IPS-NIHi11 (cell line): ENCODE measurements around the gene TMEM138.
A peak's percentile ranks its signal among the peaks of the same experiment; 100 is the strongest.
"Not testable (repeated sequence)": the region's sequence is repeated elsewhere in the genome, so short reads cannot be mapped to it uniquely, and the experiment has no call there.

Experiments used
- DNase-seq: peaks from one replicate; pipeline ENCODE4 v3.0.0; 2012; ENCODE audit warnings: mixed read lengths, low spot score

TMEM138 gene

DNA sequence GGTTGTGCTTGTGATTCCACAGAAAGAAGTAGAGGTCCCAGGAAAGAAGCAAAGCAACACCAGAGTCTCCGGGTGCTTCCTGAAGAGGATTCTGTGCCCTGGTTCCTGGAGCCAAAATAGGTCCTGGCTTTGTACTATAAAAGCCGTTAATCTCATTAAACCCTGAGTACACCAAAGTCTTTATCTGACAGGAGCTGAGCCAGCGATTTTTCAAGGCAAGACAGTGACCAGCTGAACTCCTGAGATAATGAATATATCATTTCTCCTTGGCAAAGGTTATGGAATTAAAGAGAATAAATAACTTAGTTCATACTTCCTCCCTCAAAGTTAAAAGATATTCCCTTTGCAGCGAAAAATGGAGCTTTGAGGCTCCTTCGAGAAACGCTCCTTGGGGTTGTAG is 5.2 kb downstream of the TMEM138 start:
- no peak for DNase-seq

DNA sequence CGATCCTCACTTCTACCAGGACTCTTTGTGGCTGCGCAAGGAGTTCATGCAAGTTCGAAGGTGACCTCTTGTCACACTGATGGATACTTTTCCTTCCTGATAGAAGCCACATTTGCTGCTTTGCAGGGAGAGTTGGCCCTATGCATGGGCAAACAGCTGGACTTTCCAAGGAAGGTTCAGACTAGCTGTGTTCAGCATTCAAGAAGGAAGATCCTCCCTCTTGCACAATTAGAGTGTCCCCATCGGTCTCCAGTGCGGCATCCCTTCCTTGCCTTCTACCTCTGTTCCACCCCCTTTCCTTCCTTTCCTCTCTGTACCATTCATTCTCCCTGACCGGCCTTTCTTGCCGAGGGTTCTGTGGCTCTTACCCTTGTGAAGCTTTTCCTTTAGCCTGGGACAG is 6.5 kb downstream of the TMEM138 start:
- DNase-seq: no peak

DNA sequence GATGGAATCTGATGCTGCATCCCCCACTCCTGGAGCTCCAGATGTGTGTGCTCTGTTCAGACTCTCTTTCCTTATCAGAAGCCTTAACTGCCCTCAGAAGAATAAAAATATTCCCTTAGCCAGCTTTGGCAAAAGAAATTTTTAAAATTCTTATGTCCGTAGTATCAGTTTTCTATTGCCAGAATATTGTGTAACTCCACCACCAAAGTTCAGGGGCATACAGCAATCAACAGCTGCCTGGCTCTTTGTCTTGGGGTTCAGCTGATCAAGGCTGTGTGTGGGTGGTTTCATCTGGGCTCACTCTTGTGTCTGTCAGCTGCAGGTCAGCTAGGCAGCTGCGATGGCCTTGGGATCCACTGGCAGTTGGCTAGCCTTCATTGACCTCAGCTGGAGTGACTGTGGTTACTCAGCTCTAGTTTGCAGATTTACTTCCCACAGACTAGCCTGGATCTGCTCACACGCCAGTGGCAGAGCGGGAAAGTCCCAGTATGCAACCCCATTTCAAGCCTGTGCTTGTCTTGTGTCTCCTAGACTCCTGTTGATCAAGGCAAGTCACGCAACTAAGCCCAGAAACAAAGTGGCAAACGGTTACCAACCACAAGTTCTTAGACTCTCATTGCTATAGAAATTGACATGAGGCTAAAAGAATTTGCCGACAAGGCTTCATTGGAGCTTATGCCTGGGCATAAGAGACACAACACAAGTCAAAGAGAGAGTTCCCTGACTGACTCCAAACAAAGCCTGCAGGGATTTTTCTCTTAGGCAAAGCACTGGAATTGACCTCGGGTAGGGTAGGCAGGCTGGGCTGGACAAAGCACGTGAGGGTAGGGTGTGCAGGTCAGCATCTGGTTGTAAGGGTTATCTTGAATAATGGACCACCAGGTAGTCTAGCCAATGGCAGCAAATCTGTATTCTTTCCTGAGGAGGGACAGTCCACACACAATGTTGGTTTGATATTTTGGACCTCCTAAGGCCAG is 7.5 kb downstream of the TMEM138 start:
- no peak for DNase-seq

DNA sequence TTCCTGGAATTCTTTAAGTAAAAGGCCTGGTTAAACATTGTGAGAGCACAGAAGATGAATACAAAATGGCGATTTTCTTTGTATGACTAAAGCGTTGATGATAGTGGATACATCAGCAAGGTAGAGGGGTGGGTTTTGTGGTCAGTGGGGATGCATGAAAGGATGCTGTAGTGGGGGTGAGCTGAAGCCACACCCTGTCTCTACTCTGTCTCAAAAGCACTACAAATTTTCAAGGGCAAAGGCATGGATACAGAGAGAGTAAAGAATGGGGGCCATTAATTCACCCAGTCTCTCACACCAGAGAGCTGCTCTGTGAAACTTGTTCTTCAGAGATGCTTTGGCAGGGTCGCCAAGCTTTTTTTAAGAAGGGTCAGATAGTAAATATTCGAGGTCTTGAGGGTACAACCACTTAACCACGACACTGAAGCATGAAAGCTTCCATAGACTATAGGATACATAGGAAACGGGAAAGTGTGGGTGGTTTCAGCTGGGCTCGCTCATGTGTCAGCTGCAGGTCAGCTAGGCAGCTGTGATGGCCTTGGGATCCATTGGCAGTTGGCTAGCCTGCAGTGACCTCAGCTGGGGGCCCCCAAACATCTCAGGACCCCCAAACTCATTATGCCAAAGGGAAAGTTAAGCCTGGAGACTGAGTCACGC is 8.3 kb downstream of the TMEM138 start:
- DNase-seq: no peak

DNA sequence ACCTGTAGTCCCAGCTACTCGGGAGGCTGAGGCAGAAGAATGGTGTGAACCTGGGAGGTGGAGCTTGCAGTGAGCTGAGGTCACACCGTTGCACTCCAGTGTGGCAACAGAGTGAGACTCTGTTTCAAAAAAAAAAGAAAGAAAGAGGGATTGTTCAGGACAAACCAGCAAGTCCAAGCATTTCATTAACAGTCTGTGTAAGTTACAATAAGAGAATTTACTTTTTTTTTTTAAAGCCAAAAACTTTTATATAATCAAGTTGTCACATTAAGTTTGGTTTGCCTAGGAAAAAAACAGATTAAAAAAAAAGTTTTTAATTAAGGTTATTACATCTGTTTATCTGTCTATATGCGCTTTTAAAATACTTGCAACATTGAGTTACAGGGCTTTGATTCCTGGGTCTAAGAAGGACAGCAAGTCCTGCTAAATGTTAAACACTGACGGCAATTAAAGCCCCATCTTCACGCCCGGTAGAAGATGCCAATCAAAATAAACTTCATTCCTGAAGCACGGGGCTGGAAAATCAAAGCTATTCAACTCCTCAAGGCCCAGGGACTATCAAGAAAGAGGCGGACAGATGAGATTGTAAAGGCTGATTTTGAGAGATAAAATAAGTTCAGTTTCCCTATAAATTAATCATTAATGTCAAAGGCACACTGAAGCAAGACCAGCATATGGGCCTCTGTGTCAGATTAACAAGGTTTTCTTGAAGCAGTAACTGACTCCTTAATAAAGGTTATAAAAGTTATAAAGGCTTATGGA is 10.7 kb downstream of the TMEM138 start:
- no peak for DNase-seq

DNA sequence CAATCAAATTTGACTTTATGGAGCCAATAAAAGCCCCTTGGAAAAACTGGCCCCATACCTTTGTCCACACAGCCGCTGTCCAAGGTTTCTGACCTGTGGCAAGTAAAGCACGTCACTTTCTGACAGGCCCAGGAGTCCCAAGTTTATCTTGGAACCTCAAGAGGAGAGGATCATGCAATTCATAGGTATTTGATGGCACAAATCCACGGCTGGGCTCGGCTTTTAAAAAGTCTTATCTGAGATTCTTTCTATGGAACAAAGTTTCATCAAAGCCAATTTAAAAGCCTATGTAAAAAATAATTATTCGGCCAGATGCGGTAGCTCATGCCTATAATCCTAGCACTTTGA is 13.6 kb downstream of the TMEM138 start:
- DNase-seq: no peak

DNA sequence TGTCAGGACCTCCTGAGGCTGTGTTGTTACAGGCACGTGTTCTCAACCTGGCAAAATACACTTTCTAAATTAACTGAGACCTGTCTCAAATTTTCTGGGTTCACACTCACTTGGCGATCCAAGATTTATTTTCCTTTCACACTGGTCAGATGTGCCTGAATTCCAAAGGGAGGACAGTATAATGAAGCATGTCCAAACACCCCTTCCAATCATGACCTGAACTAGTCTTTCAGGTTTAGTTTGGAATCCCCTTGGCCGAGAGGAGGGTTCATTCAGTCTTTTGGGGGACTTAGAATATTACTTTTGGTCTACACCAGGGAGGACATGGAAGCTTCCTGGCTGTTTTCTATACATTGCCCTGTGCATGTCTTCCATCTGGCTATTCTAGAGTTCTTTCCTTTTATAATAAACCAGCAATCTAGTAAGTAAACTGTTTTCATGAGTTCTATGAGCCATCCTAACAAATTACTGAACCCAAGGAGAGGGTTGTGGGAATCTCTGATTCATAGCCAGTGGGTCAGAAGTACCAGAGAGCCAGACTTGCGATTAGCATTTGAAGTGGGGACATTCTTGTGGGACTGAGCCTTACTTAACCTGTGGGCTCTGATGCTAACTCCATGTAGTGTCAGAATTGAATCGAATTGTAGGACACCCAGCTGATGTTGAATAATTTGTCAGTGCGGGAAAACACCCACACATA is 15.4 kb downstream of the TMEM138 start:
- no peak for DNase-seq

DNA sequence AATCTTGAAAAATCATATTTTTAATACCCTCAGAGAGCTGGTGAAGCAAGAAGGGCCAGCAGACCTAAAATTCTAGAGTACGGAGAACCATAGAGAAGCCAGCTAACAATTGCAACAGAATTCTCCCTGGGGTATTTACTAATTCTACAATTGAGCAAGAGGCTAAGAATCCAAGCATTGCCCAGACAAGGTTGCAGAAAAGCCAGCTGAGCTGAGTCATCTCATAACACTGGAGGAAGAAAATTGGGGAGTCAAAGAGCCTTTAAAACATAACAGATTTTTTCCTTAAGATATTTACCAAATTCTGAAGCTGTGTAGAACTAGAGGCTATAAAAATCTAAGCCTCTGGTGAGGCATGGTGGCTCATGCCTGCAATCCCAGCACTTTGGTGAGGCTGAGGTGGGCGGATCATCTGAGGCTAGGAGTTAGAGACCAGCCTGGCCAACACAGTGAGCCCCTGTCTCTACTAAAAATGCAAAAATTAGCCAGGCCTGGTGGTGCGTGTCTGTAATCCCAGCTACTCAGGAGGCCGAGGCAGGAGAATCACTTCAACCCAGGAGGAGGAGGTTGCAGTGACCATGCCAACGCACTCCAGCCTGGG is 16.6 kb downstream of the TMEM138 start:
- no peak for DNase-seq

DNA sequence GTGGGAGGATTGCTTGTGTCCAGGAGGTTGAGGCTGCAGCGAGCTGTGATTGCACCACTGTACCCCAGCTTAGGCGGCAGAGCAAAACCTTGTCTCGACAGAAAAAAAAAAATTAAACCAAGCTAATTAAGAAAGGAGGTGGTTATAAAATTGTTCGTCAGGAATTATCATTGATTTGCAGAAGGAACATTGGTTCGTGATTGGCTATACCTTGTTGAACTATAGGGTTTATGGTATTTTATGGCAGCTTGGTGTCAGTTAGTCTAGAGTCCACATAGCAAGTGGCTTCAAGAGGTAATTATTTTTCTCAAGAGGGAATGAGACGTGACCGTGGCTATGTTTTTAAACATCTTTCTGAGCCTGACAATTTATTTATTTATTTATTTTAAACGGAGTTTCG is 18.7 kb downstream of the TMEM138 start:
- DNase-seq: no peak

DNA sequence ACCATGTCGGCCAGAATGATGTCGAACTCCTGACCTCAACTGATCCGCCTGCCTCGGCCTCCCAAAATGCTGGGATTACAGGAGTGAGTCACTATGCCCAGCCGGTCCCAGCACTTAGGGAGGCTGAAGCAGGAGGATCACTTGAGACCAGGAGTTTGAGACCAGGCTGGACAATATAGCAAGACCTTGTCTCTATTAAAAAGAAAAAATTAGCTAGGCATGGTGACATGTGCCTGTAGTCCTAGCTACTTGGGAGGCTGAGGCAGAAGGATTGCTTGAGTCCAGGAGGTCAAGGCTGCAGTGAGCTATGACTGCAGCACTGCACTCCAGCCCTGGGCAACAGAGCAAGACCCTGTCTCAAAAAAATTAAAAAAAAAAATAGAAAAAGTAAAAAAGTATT is 21.7 kb downstream of the TMEM138 start:
- not testable (repeated sequence) for DNase-seq

DNA sequence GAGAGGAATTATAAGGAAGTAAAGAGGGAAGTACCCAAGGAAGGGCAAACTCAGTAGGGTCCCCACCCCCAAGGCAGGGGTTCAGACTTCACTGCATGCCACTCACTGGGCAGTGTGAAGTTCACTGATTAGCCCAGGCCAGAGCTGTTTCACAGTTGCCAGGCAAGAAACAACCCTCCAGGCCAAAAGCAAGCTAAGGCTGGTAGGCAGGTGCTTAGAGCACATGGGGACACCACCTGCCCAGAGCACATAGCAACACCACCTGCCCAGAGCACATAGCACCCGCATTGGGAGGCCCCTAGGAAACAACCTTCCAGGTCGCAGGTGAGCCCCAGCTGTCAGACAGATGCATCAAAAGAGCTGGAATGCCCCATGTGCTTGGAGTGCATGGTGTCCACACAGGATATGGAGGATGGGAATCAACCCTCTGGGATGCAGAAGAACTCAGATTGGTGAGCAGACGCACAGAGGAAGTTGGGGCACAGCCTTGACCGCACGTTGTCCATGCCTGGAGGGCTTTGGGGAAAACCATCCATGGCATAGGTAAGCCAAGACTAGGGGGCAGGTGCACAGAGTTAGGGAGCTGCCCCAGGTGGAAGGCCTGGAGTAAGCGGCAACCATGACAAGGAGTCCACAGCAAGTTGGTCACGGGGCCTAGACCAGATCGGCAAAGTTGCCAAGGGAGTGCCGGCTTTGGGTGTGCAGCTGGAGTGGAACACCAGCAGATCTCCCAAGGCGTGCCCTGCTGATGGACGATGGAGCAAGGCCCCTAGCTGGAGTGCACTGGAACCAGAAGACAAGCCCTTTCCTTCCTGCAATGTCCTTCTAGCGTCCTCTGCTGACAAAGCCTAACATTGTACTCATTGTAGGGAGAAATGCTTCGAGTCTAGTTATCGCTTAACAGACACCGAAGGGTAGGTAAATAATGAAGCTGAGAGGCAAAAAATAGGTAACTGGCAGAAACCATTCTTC is 22.4 kb downstream of the TMEM138 start:
- DNase-seq: peak; percentile 28

DNA sequence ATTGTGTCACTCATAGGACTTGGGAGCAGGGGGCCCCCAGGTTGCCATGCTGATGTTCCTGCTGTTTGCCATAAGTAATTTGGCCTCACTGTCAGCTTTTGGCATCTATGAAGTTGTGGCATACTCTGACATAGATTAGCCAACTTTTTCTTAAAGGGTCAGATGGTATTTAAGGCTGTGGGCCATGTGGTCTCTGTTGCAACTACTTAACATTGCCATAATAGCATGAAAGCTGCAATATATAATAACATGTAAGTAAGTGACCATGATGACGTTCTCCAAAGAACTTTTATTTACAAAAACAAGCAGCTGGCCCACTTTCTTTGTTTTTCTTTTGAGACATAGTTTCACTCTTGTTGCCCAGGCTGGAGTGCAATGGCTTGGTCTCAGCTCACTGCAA is 28.0 kb downstream of the TMEM138 start:
- no peak for DNase-seq

DNA sequence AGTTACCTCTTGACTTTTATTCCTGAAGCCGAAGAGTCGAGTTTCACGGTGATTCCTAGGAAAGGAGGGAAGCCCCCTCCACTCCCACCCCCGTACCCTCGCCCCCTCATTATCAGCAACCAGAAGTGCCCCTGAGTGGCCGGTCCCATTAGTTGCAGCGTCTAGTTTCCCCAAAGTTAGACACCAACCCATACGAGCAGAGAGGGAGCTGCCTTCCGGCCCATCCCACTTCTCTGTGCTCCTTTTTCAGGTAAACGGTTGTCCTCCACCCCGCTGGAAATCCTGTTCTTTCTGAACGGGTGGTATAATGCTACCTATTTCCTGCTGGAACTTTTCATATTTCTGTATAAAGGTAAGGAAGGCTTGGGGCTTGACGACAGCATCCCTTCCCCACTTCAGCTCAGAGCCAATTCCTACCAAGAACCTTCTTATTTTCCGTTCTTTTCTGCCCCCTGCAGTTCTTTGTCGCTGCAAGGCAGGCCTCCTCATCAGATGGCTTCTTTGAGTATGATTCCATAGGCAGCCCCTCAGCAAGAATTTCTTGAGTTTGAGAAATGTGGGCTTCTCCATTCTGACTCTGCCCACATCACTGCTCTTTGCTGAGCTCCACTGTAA is 30.9 kb downstream of the TMEM138 start:
- DNase-seq: peak; percentile 52

DNA sequence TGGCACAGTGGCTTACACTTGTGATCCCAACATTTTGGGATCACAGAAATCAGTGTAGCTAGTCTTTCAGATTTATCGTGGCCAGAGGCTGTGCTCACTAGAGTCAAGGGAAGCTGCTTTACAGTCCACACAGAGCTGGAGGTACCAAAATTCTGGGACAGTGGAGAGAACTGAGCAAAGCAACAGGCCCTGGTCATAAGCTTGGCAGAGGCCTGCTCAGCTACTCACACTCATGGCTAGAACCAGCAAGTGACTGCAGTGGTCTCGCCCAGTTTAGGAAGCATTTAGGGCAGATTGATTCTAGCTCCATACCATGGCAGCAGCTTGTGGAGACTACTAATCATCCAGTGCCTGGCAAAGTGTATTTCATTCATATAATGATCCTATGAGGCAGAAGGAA is 39.0 kb downstream of the TMEM138 start:
- no peak for DNase-seq

DNA sequence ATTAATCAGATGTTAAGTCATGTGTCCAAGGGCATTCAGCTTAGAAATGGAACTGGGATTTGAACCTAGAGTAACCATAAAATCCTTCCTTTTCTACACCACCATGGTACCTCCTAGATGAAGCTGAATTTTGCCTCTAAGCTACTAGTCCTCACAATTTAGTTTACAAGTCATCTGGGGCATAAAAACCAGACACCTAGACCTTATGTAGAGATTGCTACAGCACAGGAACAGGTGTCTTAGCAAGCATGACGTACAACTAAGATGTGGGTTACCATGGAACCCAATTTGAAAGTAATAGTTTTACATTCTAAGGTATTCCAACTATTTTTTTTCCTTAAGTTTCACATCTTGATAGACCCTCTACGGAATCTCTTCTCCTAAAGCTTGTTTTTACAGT is 39.4 kb downstream of the TMEM138 start:
- DNase-seq: no peak

DNA sequence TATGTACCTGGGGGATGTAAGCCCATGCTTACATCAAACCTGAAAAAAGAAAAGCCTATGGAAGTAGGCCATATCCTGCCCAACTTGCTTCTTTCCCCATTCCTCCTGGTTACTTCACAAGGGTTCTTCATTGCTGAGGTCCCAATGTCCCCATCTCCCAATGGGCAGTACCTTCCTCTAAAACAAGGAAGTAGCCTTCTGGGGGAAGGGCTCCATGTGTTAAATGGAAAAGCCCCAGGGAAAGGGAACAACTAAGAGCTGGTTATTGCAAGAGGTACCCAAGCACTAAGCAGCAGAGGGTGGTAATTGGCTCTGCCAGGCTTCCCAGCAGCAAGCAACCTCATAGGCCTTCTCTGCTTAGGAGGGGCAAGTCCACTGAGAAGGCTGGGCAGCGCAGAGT is 41.5 kb downstream of the TMEM138 start:
- DNase-seq: no peak

DNA sequence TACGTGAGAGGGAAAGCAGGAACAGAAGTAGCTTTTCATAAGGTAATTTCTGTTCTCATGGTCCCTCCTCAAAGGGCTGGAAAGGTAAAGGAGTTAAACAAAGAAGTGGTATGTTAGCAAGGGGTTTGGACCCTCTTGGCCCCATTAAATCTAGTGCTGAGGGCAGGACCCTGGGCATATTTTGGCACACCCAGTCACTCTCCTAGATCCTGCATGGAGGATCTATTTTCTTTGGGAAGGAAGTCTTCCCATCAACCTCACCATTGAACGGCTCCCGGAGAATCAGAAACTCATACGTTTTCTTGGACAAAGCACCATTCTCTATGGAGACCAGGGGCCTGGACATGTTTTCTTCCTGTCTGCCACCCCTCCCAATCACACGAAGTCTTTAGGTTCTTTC is 41.9 kb downstream of the TMEM138 start:
- DNase-seq: no peak

DNA sequence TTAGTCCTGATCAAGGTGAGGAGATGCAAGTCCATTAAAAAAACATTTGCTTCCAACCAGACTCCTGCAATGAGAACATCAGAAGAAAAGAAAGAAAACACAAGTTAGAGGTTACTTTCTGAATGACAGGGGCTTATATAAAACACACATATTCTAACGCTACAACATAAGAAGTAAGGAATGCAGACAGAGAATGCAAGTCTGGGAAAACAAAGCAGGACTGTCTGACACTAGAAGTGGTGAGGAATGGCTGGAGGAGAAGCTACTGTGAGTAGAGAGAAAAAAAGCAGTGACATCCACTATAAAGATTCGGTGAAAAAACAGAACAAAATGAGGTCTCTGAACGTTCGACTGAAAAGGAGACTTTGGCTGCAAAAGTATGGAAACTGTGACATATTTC is 42.5 kb downstream of the TMEM138 start:
- DNase-seq: no peak

DNA sequence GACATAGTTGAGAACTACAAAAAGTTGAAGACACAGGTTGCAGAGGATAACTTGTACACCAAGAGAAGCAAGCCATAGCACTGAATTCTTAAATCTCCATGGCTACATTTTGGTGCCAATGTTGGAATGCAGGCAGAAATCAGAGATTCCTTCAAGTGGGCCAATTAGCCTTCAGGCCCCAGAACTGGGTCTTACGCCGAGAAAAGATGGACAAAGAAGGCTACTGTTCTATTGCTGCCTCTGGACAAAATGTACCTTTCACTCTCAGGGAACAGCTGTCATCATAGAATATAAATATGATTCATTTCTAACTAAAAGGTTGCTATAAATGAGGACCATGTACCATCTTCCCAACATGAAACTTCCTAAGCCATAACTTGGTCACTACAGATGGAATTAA is 43.9 kb downstream of the TMEM138 start:
- DNase-seq: no peak
